DMS153 treated with DMSO at 0.1 percent for 48 hours (cell line): ENCODE data around the gene SNX2.

ENCODE experiments used
- DNase-seq: peaks from one replicate; lab custom pipeline; 2025; ENCODE audit not compliant: unreplicated experiment; lab: John Stamatoyannopoulos, UW

The SNX2 gene

GRCh38 chr5:122772446-122772845 is 2.4 kb upstream of the SNX2 start:
- no peak for DNase-seq

- no peak for DNase-seq
Measured at GRCh38 chr5:122773619-122774018, 1.3 kb upstream of the SNX2 start.

GRCh38 chr5:122774519-122774860 is 390 bp upstream of the SNX2 start:
- no peak for DNase-seq

- DNase-seq, result no peak
Measured at GRCh38 chr5:122775550-122776542, 966 bp downstream of the SNX2 start.

GRCh38 chr5:122778157-122778556 is 3.3 kb downstream of the SNX2 start:
- no peak for DNase-seq

GRCh38 chr5:122779451-122779850 is 4.6 kb downstream of the SNX2 start:
- DNase-seq, result no peak

- no peak for DNase-seq
Measured at GRCh38 chr5:122780296-122780695, 5.4 kb downstream of the SNX2 start.

GRCh38 chr5:122781465-122781864 is 6.6 kb downstream of the SNX2 start:
- DNase-seq, result no peak

- no peak for DNase-seq
Measured at GRCh38 chr5:122785294-122785693, 10.4 kb downstream of the SNX2 start.

GRCh38 chr5:122788371-122788770 is 13.5 kb downstream of the SNX2 start:
- DNase-seq, result no peak

GRCh38 chr5:122788996-122789395 is 14.1 kb downstream of the SNX2 start:
- DNase-seq, result no peak

- DNase-seq, result no peak
Measured at GRCh38 chr5:122789461-122790171, 14.7 kb downstream of the SNX2 start.

GRCh38 chr5:122790354-122791103 is 15.6 kb downstream of the SNX2 start:
- no peak for DNase-seq

GRCh38 chr5:122805481-122805880 is 30.6 kb downstream of the SNX2 start:
- no peak for DNase-seq

- no peak for DNase-seq
Measured at GRCh38 chr5:122810405-122810804, 35.5 kb downstream of the SNX2 start.

GRCh38 chr5:122815218-122815767 is 40.4 kb downstream of the SNX2 start:
- no peak for DNase-seq

- no peak for DNase-seq
Measured at GRCh38 chr5:122816756-122817155, 41.9 kb downstream of the SNX2 start.

- DNase-seq, result no peak
Measured at GRCh38 chr5:122831984-122832383, 57.1 kb downstream of the SNX2 start.

GRCh38 chr5:122835681-122836080 is 60.8 kb downstream of the SNX2 start:
- no peak for DNase-seq

- DNase-seq, result no peak
Measured at GRCh38 chr5:122836947-122837346, 62.1 kb downstream of the SNX2 start.

GRCh38 chr5:122839731-122840130 is 64.9 kb downstream of the SNX2 start:
- DNase-seq, result no peak
